ENCODE data around the gene TCF7.

Gene TCF7

DNA sequence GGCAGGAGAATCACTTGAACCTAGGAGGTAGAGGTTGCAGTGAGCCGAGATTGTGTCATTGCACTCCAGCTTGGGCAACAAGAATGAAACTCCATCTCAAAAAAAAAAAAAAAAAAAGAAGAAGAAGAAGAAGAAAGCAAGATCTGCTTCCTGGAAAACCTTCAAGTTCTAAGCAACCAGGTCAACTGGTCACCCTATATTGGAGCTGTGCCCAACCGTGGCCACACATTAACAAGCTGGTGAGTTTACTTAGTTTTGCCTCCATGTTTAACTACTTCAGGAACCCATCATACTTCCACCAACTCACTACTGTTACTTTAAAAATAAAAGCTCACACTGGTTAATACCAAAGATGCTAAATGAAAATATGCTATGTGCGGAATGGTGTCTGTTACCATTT, 74.5 kb downstream of the TCF7 start:
- no peak overlapping the region for H3K4me3 ChIP-seq (ENCODE audit: low read depth, low read length)
- no peak for DNase-seq (ENCODE audit: low read depth)
- TF ChIP-seq, protein P1, sequence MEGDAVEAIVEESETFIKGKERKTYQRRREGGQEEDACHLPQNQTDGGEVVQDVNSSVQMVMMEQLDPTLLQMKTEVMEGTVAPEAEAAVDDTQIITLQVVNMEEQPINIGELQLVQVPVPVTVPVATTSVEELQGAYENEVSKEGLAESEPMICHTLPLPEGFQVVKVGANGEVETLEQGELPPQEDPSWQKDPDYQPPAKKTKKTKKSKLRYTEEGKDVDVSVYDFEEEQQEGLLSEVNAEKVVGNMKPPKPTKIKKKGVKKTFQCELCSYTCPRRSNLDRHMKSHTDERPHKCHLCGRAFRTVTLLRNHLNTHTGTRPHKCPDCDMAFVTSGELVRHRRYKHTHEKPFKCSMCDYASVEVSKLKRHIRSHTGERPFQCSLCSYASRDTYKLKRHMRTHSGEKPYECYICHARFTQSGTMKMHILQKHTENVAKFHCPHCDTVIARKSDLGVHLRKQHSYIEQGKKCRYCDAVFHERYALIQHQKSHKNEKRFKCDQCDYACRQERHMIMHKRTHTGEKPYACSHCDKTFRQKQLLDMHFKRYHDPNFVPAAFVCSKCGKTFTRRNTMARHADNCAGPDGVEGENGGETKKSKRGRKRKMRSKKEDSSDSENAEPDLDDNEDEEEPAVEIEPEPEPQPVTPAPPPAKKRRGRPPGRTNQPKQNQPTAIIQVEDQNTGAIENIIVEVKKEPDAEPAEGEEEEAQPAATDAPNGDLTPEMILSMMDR (IDR thresholded peaks at IDR 0.05; ENCODE audit: control insufficient read depth, extremely low read depth, insufficient read depth) = no peak

DNA sequence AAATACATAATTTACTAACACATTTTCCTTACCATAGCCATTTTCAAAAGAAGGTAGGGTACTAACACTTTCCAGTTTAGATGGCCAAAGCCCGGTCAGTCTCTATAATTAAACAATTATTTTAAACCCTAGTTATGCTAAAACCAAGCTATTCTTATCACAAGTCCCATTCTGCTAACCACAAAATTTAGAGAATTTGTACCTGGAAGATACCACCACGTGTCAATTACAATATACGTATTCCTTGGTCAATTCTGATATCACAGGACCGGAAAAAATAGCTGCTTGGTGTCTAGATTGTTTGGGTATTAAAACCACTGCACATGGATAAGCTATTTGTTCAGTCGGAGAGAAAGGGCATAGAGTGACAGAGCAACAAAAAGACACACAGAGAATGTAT, 81.2 kb downstream of the TCF7 start:
- TF ChIP-seq, protein P1 (IDR thresholded peaks at IDR 0.05; ENCODE audit: control insufficient read depth, extremely low read depth, insufficient read depth) = no peak
- DNase-seq (ENCODE audit: low read depth) = no peak

More for the DNA sequence above, 81.2 kb downstream of the TCF7 start:
- H3K4me3 ChIP-seq (ENCODE audit: low read depth, low read length) = no peak overlapping the region
